Liver (tissue), 9 donors: ENCODE measurements around the gene ELF1. TPM values are rescaled to one million over a fixed set of nuclear protein-coding genes. Genes with fewer than 3 reads are reported as not detected.

ENCODE experiments used
- DNase-seq: peaks from one replicate; pipeline ENCODE4 v3.0.0-alpha.2; 2017; ENCODE audit warnings: low spot score
- H3K27ac ChIP-seq, 2 donors: one replicate each; pipeline ENCODE4 v1.7.0; 2013; ENCODE audit warnings: inconsistent platforms in 2 of 2, low read length in 2 of 2, control low read depth in 1 of 2, low read depth in 1 of 2, mild to moderate bottlenecking in 1 of 2
- H3K27me3 ChIP-seq, 4 donors: one replicate each; pipeline versions ENCODE4 v1.6.1 to v1.7.0; 2013; ENCODE audit warnings: low read length in 3 of 4, inconsistent platforms in 1 of 4, mild to moderate bottlenecking in 1 of 4, moderate library complexity in 1 of 4; ENCODE audit not compliant: control insufficient read depth in 4 of 4, insufficient read depth in 4 of 4
- H3K36me3 ChIP-seq, 4 donors: one replicate each; pipeline versions ENCODE4 v1.6.1 to v1.7.0; 2013; ENCODE audit warnings: low read length in 3 of 4, mild to moderate bottlenecking in 3 of 4, low read depth in 1 of 4, moderate library complexity in 1 of 4; ENCODE audit not compliant: control insufficient read depth in 4 of 4, insufficient read depth in 3 of 4
- H3K4me1 ChIP-seq, 4 donors: one replicate each; pipeline versions ENCODE4 v1.6.1 to v1.7.0; 2013; ENCODE audit warnings: low read length in 3 of 4, mild to moderate bottlenecking in 3 of 4, moderate library complexity in 1 of 4; ENCODE audit not compliant: control insufficient read depth in 4 of 4, insufficient read depth in 4 of 4
- H3K4me3 ChIP-seq, 3 donors: one replicate each; pipeline versions ENCODE4 v1.6.1 to v1.7.0; 2013; ENCODE audit warnings: low read length in 3 of 3, control low read depth in 1 of 3, low read depth in 1 of 3, mild to moderate bottlenecking in 1 of 3
- H3K9ac ChIP-seq, 2 donors: one replicate each; pipeline ENCODE4 v1.7.0; 2013; ENCODE audit warnings: low read length in 2 of 2, mild to moderate bottlenecking in 2 of 2, moderate library complexity in 2 of 2, control low read depth in 1 of 2, low read depth in 1 of 2
- H3K9me3 ChIP-seq, 4 donors: one replicate each; pipeline versions ENCODE4 v1.6.1 to v1.7.0; 2013; ENCODE audit warnings: low read length in 3 of 4; ENCODE audit not compliant: control insufficient read depth in 4 of 4
- EGR1 ChIP-seq, 2 donors: IDR thresholded peaks; 2 replicates each; pipeline ENCODE4 v1.6.1; 2016 to 2018; ENCODE audit warnings: antibody characterized with exemption in 2 of 2, low read depth in 2 of 2
- FOXA1 ChIP-seq: IDR thresholded peaks from 2 replicates; pipeline ENCODE4 v1.6.1; 2016; ENCODE audit warnings: antibody characterized with exemption
- FOXA2 ChIP-seq: IDR thresholded peaks from 2 replicates; pipeline ENCODE4 v1.6.1; 2016; ENCODE audit warnings: antibody characterized with exemption
- GABPA ChIP-seq, 2 donors: IDR thresholded peaks in 1 of 2; conservative IDR thresholded peaks in 1 of 2; 2 replicates each; pipeline ENCODE4 v1.6.1; 2016; ENCODE audit warnings: antibody characterized with exemption in 2 of 2, mild to moderate bottlenecking in 1 of 2, moderate library complexity in 1 of 2
- HNF4A ChIP-seq, 2 donors: conservative IDR thresholded peaks; 2 replicates each; pipeline ENCODE4 v1.6.1; 2016; ENCODE audit warnings: antibody characterized with exemption in 2 of 2, mild to moderate bottlenecking in 2 of 2
- HNF4G ChIP-seq: IDR thresholded peaks from 2 replicates; pipeline ENCODE4 v1.6.1; 2016; ENCODE audit warnings: antibody characterized with exemption
- JUND ChIP-seq, 2 donors: IDR thresholded peaks; 2 replicates each; pipeline ENCODE4 v1.6.1; 2016; ENCODE audit warnings: antibody characterized with exemption in 2 of 2
- NR2F2 ChIP-seq: IDR thresholded peaks from 2 replicates; pipeline ENCODE4 v1.6.1; 2016; ENCODE audit warnings: antibody characterized with exemption
- RAD21 ChIP-seq, 2 donors: IDR thresholded peaks; 2 replicates each; pipeline ENCODE4 v1.6.1; 2016; ENCODE audit warnings: antibody characterized with exemption in 2 of 2, mild to moderate bottlenecking in 2 of 2
- RXRA ChIP-seq, 2 donors: IDR thresholded peaks; 2 replicates each; pipeline ENCODE4 v1.6.1; 2017 to 2018; ENCODE audit warnings: antibody characterized with exemption in 2 of 2, mild to moderate bottlenecking in 1 of 2
- SP1 ChIP-seq: IDR thresholded peaks from 2 replicates; pipeline ENCODE4 v1.6.1; 2018; ENCODE audit warnings: antibody characterized with exemption, mild to moderate bottlenecking
- TAF1 ChIP-seq: conservative IDR thresholded peaks from 2 replicates; pipeline ENCODE4 v1.6.1; 2016; ENCODE audit warnings: antibody characterized with exemption, mild to moderate bottlenecking
- YY1 ChIP-seq: IDR thresholded peaks from 2 replicates; pipeline ENCODE4 v1.6.1; 2016; ENCODE audit warnings: antibody characterized with exemption, mild to moderate bottlenecking
- WGBS: extraction: QIAGEN DNeasy Blood & Tissue Kit; methylation state at CpG from one replicate; pipeline ENCODE4 v1.1.7; 2013; 5-methylcytosine and 5-hydroxymethylcytosine counted together
- polyA plus RNA-seq, 2 donors: library from polyadenylated mRNA; stranded (reverse) in 1 of 2; unstranded in 1 of 2; fragments of 200-250 nt in 1 of 2; fragments of >200 nt in 1 of 2; fragmentation: Nextera tagmentation in 1 of 2; extraction: Ambion mirVana in 1 of 2; gene quantifications; one replicate each; pipeline versions ENCODE4 v1.2.1 to v1.2.3, GENCODE V29; 2013 to 2015
- total RNA-seq, 2 donors: library from RNA; depleted of rRNA; stranded (reverse); fragments of >200 nt; gene quantifications; one replicate each; pipeline ENCODE4 v1.2.3, GENCODE V29; 2014
- TF ChIP-seq, protein P1 (sequence below): IDR thresholded peaks from 2 replicates; pipeline ENCODE4 v1.6.1; 2016; ENCODE audit warnings: antibody characterized with exemption
- TF ChIP-seq, protein P2 (sequence below): fragments of 150-350 bp; IDR thresholded peaks from 2 replicates; pipeline ENCODE4 v1.5.1; 2017; ENCODE audit warnings: improper control_type of control experiment, low read depth, low read length; ENCODE audit not compliant: missing input control
- TF ChIP-seq, protein P3 (sequence below): IDR thresholded peaks from 2 replicates; pipeline ENCODE4 v1.6.1; 2016; ENCODE audit warnings: antibody characterized with exemption
- TF ChIP-seq, protein P4 (sequence below): IDR thresholded peaks from 2 replicates; pipeline ENCODE4 v1.6.1; 2016; ENCODE audit warnings: antibody characterized with exemption
- donor health status: healthy.
- donor health status: healthy.
- donor health status: healthy.
- donor health status: healthy.
- donor health status: healthy.

Gene ELF1
- total and polyA plus RNA-seq, 4 donors, result 15.3 to 57.2 (median 26.5) TPM

DNA sequence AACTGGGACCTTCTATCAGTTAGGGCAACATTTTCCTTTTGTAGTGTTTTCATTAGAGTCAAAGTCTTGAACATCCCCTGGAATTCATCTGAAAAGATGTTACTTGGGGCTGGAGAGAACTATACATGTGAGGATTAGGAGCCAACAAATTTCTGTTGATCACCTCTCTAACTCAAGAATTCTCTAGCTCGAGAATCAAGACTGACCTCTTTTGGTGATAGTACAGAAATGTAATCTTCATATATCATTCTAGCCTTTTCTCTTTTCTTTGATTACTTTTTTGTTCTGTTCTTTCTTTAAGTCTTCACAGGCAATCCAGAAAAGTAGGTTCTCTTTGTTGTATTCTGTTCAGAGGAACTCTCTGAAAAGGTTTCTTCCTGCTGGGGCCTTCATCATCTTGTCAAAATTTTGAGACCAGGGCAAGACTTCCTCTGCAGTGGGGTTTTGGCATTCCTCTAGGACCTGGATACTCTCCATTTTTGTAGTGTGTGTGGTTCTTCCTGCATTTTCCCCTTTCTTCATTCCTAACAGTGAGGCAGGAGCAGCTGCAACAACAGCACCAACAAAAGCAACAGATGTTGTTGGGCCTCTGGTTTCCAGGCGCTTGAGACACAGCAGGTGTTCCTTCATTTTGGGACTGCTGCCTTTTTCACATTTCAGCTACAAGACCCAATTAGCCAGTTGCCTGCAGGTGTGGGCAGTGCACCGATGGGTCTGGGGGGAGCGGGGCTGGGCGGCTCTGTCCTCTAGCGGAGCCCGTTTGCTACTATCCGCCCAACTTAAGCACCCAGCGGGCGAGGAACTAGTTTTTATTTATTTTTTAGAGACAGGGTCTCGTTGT lies 26.2 kb downstream of the ELF1 start:
- Histone ChIP-seq H3K4me3 (no peak overlapping the region), H3K4me1 (peaks cover 7 to 17% (median 12%) of the 10 kb centered on the region in 4 donors), H3K9ac (no peak overlapping the region), H3K27me3 (no peaks in the 10 kb centered on the region), H3K9me3 (no peaks in the 10 kb centered on the region), H3K36me3 (no peaks in the 10 kb centered on the region), H3K27ac (peak overlapping the region in 1 of 2 donors; percentile 43)
- DNase-seq, result no peak
- 75% methylated on average over 11 of the region's 11 CpGs for WGBS
- no peak for TF ChIP-seq SP1
- TF ChIP-seq GABPA (IDR thresholded peaks at IDR 0.05 in 1 of 2, conservative IDR thresholded peaks at IDR 0.05 in 1 of 2), result no peak

DNA sequence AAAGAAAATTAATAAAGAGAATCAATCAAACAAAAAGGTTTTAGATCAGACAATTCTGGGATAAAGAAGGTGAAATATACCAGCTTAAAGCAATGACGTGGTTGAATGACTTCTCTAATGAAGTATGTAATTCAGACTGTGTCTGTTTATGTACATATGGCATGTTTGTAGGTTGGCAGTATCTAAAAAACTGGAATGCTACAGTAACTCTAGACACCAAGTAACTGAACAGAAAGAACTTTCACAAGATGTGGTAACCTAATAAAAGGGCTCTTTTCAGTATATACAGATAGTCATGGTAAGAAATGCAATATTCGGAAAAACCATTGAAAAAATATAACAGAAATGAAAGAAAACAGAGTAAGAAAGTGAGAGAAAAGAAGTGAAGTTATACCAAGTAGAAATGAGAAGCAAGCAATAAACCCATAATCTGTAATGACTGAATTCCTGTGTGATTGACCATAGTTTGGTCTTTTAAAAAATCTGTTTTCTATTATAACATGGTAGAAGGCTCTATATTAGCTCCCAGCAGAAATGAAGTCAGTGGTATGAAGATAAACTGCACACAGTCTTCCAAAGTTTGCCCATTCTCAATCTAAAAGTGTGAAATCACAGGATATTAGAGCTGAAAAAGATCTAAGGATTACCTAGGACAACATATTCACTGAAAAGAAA lies 31.4 kb downstream of the ELF1 start:
- H3K4me3 ChIP-seq, result no peak overlapping the region
- H3K27ac ChIP-seq, result no peak overlapping the region
- 94% methylated on average over 2 of the region's 2 CpGs for WGBS
- H3K9ac ChIP-seq, result no peak overlapping the region
- DNase-seq, result no peak
- no peaks in the 10 kb centered on the region for H3K36me3 ChIP-seq
- H3K4me1 ChIP-seq, result peaks cover 5 to 33% (median 24%) of the 10 kb centered on the region in 4 donors
- H3K27me3 ChIP-seq, result no peaks in the 10 kb centered on the region
- H3K9me3 ChIP-seq, result no peaks in the 10 kb centered on the region
- TF ChIP-seq YY1 (no peak), NR2F2 (no peak), GABPA (IDR thresholded peaks at IDR 0.05 in 1 of 2, conservative IDR thresholded peaks at IDR 0.05 in 1 of 2) (no peak), HNF4G (no peak), SP1 (no peak), HNF4A (conservative IDR thresholded peaks at IDR 0.05) (no peak), FOXA2 (no peak)
- TF ChIP-seq, protein P1, sequence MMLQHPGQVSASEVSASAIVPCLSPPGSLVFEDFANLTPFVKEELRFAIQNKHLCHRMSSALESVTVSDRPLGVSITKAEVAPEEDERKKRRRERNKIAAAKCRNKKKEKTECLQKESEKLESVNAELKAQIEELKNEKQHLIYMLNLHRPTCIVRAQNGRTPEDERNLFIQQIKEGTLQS, result no peak
- TF ChIP-seq, protein P2, sequence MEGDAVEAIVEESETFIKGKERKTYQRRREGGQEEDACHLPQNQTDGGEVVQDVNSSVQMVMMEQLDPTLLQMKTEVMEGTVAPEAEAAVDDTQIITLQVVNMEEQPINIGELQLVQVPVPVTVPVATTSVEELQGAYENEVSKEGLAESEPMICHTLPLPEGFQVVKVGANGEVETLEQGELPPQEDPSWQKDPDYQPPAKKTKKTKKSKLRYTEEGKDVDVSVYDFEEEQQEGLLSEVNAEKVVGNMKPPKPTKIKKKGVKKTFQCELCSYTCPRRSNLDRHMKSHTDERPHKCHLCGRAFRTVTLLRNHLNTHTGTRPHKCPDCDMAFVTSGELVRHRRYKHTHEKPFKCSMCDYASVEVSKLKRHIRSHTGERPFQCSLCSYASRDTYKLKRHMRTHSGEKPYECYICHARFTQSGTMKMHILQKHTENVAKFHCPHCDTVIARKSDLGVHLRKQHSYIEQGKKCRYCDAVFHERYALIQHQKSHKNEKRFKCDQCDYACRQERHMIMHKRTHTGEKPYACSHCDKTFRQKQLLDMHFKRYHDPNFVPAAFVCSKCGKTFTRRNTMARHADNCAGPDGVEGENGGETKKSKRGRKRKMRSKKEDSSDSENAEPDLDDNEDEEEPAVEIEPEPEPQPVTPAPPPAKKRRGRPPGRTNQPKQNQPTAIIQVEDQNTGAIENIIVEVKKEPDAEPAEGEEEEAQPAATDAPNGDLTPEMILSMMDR, result no peak

DNA sequence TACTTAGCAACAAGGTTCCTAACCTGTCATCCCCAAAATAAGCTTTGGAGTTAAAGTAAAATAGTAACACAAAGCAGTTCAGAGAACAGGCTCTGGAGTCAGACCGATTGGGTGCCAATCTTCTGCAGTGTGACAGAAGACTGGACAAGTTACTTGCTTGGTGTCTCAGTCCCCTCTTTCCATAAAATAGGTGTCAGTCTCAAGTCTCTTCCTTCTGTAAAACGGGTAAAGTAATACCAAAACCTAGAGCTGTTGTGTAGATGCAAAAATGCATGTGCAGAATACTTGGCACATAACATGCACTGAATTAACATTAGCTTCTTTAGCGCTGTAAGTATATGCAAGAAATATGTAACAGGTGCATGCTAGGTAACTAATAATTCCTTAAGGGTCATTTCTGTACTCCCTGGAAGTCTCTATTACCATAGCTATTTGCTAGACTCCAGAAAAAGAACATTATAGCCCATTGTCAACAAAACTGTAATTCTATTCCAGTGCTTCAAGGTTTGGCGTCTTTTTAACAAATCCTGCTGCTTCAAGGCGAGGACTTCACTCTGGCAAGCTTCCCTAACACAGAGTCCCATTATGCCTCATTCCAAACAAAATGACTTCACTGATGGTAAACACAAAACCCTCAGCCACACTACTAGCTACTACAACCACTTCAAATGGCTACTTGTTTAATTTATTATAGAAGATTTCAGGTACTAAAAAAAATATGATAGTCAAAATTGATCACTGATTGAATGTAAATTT lies 32.8 kb downstream of the ELF1 start:
- H3K27ac ChIP-seq, result peak overlapping the region; percentile 91 to 94
- H3K9me3 ChIP-seq, result no peaks in the 10 kb centered on the region
- 25% methylated on average over 5 of the region's 5 CpGs for WGBS
- no peak overlapping the region for H3K4me3 ChIP-seq
- peak overlapping the region; percentile 55 to 69 for H3K9ac ChIP-seq
- peaks cover 0 to 1% (median 0%) of the 10 kb centered on the region in 4 donors for H3K36me3 ChIP-seq
- peaks cover 5 to 33% (median 26%) of the 10 kb centered on the region in 4 donors for H3K4me1 ChIP-seq
- DNase-seq, result no peak
- no peaks in the 10 kb centered on the region for H3K27me3 ChIP-seq
- TF ChIP-seq GABPA (IDR thresholded peaks at IDR 0.05 in 1 of 2, conservative IDR thresholded peaks at IDR 0.05 in 1 of 2) (no peak), FOXA1 (no peak), RXRA (IDR thresholded peaks at IDR 0.05) (no peak), HNF4G (no peak), EGR1 (IDR thresholded peaks at IDR 0.05; ENCODE audit: low read depth in 2 of 2) (no peak), RAD21 (IDR thresholded peaks at IDR 0.05) (no peak), HNF4A (conservative IDR thresholded peaks at IDR 0.05) (peak in 1 of 2 donors; percentile 42), JUND (IDR thresholded peaks at IDR 0.05) (peak in 1 of 2 donors; percentile 31), YY1 (peak; percentile 66), NR2F2 (no peak), FOXA2 (no peak), TAF1 (no peak)
- TF ChIP-seq, protein P3, sequence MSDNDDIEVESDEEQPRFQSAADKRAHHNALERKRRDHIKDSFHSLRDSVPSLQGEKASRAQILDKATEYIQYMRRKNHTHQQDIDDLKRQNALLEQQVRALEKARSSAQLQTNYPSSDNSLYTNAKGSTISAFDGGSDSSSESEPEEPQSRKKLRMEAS, result no peak
- TF ChIP-seq, protein P1, result no peak
- TF ChIP-seq, protein P4, sequence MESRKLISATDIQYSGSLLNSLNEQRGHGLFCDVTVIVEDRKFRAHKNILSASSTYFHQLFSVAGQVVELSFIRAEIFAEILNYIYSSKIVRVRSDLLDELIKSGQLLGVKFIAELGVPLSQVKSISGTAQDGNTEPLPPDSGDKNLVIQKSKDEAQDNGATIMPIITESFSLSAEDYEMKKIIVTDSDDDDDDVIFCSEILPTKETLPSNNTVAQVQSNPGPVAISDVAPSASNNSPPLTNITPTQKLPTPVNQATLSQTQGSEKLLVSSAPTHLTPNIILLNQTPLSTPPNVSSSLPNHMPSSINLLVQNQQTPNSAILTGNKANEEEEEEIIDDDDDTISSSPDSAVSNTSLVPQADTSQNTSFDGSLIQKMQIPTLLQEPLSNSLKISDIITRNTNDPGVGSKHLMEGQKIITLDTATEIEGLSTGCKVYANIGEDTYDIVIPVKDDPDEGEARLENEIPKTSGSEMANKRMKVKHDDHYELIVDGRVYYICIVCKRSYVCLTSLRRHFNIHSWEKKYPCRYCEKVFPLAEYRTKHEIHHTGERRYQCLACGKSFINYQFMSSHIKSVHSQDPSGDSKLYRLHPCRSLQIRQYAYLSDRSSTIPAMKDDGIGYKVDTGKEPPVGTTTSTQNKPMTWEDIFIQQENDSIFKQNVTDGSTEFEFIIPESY, result no peak
- TF ChIP-seq, protein P2, result no peak
